GM19238 (cell line): ENCODE data around the gene RAB22A.

ENCODE experiments used
- DNase-seq: peaks from one replicate; pipeline ENCODE4 v3.0.0; 2011; ENCODE audit warnings: low spot score; ENCODE audit not compliant: insufficient read length

Gene RAB22A, protein sequence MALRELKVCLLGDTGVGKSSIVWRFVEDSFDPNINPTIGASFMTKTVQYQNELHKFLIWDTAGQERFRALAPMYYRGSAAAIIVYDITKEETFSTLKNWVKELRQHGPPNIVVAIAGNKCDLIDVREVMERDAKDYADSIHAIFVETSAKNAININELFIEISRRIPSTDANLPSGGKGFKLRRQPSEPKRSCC

DNA sequence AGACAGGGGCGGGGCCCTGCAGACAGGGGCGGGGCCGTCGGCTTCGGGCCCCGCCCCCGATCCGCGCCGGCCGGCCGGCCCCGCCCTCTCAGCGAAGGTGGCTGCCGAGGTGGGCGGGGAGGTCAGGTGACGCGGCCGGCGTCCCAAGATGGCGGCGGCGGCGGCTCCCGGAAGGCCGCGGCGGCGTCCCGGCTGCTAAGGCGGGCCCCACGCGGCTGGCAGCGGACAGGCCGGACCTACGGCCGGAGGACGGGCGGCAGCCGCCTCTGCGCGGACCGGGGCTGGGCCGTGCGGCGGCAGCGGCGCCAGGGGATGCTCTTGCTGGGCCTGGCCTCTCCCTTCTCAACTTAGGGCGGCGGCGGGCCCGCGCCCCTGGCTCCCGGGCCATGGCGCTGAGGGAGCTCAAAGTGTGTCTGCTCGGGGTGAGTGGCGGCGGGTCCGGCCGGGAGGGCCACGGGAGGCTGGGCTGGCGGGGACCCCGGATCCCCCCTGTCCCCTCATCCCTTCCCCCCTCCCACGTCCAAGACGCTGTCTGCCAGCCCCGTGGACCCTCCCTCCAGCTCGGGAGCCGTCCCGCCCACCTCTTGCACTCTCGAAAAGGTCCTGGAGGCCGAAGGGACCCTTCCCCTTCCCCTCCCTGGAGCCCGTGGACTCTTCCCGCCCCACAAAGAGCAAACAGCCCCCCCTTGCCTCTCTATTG is at the start of gene RAB22A:
RAB22A (plus strand) TSS at position 125 of the 700 bp plus-strand sequence; CDS start at position 387, 262 bp downstream.
- DNase-seq: peak; percentile 88

DNA sequence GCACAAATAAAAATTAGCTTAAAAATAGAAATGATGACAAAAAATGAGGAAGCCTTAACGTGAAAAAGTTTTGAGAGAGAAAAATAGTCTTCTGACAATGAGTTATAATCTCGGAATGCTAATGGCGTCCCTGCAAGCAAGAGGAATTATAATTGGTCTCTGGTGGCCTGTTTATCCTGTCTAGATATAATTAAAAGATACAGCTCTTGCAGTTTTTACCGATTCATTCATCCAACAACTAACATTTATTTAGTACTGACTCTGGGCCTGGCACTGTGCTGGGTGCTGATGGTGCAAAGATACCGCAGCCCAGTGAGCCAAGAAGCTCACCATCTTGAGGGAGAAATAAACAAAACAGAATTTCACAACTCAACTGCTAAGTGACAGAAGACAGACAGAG is 49.5 kb upstream of the RAB22A start:
- DNase-seq: no peak

DNA sequence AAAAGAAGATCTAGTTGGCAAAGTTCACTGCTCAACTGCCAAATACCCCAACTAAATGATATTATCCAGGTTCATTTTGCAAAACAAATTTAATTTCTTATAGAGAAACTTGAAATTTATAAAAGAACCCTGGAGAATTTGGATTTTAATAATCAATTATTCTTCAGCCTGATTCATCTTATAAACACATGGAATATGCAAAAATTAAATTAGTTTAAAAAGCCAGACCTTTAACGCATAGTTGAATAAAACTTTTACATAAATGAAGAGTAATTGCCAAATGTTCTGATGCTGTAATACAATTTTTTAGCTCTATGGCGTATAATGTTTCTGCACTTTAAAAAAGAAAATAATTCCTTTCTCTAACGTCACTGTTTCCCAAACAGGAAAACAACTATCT is 47.9 kb upstream of the RAB22A start:
- DNase-seq: no peak

DNA sequence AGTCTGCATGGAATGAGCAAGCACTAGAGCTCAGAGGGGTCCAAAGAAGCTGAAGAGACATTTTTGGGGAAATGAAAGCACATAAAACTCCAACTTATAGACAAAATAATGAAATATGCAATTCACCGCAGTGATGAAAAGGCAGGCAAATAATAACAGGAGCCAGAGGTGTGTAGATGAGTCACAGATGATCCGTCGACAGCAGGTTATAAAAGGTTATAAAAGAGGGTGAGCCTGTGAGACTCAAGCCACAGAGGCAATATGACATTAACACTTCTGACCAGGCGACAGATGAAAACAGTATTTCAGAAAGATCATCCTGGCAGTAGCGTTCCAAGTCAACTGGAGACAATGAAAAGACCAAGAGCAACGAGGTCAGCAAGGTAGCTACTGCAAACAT is 45.2 kb upstream of the RAB22A start:
- DNase-seq: no peak

DNA sequence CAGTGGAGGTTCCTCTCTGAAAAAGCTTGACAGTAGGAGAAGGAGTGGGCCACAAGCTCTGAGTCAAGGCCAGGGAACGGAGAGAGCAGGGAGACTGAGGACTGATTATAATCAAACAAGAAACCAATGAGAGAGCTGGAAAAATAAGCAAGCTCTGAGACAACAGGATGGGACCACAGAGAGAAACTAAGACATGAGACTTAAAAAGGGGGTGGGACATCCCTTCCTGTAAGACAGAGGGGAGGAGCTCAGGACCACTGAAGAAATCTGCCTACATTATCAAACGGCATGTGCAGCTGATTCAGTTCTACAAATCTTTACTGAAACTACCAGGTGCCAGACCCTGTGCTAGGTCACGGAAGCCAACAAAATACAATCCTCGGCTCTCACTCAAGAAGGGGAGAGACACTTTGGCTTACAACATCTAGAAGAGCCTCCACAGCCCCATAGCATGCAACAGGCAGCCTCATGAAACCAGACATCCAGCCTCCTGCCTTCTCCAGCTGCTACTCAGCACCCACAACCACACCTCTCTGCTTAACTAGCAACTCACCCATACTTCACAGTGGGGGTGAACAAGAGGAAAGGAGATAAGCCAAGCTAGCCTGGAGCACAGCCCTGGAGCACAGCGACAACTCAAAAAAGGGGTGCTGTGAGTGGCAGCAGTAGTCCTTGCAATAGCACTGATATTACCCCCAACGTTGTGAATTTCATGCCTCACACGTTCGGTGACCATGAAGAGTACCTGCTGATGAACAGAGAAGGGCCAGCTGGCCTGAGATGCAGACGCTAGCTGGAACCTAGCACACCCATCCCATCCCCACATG is 41.9 kb upstream of the RAB22A start:
- DNase-seq: no peak

DNA sequence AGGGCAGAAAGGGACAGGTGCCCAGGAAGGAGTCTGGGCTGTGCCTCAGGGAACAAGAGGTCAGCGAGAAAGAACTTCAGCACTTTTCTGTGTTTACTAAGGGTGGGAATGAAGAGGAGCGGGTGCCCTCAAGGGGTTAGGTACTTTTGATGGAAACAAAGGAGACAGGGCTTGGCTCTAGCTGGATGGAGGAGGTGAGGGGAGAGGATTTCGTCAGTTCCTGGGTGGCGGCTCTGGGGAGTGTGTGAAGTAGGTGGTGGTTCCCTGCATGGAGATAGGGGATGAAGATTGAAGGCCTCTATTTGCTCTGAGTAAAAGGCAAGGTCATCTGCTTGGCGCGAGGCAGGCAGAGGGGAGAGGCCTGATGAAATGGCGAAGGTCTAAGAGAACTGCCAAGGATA is 41.1 kb upstream of the RAB22A start:
- no peak for DNase-seq

DNA sequence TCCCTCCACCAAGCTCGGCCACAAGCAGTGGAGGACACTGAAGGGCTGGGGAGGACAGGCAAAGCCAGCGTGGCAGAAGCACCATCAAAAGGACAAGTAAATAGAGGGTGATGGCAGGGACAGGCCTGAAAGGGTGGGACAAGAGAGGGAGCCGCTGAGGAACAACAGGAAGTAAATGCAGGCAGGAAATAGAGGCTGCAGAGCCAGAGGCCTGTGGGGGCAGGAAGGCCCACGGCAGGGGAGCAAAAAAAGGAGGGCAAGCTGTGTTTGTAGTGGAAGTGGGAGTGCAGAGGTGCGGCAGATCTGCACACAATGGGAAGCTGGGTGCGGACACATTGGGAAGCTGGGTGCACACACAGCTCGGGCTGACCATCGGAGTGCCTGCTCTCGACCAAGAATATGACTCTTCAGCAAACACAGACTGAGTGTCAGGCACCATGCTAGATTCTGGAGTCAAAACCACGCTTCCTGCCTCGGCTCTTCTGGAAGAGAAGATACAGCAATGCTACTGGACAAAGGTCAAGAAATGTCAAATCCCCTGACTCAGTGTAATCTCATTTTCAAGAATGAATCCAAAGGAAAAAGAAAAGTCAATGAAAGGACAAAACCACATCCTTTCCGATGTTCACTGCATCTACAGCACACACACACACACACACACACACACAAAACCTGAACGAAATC is 40.4 kb upstream of the RAB22A start:
- DNase-seq: no peak

DNA sequence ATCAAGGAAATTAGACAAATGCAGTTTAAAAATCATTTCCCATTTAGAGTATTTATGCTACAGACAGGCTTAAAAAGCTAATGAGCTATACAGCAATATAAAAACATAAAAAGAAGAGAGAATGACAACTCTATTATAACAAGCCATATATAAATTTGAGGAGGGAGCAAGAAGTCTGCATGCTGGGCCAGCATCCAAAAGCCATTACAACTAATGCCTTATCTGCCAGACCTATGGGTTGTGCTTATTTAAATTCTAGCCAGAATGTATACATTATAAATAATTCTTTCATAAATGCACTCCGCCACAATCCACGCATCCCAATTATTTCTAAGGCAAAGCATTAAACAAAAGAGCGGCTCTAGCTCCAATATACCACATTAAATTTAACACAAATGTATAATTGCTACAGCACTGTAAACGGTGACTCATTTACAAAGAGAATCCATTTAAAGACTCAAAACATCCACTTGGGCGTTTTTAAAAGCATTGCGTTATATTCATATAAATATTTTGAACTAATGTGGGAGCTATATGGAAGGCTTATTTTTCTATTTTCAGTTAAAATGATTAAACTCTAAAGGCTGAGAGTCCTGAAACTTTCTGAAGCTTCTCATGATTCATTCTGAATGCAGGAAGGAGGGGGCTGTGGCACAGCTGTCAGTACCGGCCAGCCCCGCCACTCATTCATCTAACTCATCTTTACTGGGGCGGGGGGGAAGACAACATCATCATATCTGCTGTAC is 37.7 kb upstream of the RAB22A start:
- no peak for DNase-seq

DNA sequence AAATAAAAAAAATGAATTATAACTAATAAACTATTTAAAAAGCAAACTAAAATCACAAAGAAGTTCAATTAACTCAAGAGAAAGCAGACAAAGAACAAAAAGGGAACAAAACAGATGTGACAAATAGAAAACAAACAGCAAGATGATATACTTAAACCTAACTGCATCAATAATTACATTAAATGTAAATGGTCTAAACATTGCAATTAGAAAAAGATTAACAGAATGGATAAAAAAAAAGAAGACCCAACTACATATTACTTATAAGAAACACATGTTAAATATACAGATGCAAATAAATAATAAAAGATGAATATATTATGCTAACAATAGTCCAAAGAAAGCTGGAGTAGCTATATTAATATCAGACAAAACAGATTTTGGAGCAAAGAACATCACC is 35.1 kb upstream of the RAB22A start:
- DNase-seq: no peak

DNA sequence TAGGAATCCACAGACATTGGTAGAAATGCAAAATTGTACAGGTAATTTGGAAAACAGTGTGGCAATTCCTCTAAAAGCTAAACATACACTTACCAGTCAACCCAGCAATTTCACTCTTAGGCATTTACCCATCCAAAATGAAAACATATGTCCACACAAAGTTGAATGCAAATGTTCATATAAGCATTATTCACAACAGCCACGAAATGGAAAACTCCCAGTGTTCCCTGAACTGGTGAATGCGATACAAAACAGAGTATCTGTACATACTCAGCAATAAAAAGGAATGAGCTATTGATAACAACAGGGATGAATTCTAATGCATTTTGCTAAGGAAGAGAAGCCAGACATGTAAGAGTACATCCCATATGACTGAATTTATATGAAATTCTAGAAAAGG is 32.4 kb upstream of the RAB22A start:
- DNase-seq: no peak

DNA sequence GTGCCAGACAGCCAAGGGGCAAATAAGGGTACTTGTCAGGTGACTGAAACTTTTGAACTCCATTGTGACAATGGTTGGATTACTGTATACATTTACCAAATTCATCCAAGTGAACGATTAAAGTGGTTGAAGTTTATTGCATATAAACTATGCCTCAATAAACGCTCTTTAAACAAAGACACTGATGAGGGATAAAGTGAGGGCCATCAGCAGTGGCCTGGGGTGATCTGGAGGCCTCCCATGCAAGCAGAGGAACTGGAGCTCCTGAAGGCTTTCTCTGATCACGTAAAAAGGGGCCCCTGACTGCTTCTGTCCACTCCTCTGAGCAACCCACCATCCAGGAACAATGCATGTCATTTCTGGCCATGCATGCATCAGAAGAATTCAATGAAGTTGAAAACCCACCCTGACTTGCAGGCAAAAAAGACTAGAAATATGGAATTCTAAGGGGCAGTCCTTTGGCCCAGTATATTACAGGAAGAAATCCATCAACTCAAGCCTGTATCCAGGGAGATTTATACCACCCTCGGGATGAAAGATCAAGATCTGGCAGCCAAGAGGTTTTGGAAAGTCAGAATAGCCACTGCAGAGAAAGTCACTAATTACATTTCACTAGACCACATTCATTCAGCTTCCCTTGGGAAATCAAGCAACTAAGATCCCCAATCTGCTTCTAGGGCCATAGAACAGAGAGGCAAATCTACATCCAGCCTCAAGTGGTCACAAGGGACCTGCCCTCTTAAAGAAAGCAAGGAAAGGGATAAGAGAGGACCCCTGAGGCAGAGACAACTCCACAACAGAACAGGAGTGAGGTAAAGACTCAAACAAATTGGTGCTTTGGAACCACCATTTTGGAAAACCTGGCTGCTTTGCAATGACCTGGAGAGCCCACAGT is 31.7 kb upstream of the RAB22A start:
- no peak for DNase-seq

DNA sequence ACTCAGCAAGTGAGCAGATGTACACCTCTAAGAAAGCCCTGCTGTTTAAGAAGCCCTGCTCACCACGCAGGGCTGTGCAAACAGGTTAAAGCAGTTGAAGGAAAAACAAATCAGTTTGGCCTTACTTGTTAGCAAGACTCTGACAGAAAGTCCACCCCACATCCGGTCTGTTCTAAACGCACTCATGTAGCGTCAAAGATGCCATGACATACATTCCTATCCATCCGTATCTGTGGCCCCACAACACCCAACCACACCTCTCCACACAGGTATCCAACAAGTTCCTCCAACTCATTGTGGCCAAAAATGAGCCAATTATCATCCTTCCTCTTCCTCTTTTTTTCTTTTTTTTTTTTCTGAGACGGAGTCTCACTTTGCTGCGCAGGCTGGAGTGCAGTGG is 22.8 kb upstream of the RAB22A start:
- no peak for DNase-seq

DNA sequence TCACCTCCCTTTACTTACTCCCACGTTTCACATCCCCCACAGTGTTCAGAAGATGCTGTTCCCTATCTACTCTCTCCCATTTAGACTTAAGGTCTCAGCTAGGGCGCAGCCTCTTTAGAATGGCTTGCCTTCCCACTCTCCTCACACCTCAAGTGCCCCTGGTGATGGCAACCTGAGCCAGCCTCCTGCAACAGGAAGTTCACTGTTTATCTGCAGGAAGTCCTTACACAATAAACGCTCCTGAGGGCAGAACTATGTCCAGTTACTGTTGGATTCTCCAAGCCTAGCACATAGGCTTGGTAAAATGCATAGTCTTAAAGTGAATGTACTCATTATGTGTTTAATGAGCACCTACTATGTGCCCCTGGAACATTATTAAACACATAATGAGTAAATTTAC is 21.9 kb upstream of the RAB22A start:
- DNase-seq: no peak

DNA sequence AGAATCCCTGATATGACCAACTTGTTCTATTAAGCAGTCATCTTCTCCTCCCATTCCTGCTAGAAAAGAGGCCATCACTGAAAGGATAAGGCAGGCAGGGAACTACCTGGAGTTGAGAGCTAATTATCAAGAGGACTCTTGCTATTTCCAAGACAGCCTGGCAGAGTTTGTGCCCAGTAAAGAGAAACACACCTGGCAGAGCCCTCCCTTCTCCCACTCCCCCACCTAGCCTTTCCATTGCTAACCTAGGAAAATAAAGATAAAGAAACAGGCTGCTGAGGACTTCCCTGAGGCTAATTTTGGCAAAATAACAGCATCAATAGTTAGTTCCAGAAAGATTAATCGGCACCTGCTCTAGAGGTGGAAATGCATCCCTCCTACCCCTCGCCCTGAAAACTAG is 20.4 kb upstream of the RAB22A start:
- DNase-seq: no peak

DNA sequence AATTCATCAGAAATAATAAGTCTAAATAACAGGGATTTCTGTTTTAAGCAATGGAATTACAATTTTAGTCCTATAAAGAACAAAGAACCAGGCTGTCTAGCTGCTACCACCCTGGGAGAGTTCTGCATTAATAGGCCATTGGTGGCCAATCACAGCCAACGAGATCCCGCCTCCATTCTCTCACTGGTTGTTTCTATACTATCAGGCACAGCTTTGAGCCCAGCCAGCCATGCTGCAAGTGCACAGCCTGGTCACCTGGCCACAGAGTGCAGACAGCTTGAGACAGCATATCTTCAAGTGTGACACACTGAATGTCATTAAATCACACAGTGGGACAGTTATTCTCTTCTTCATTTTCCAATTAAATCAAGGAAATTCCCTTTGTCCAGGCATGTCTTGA is 16.1 kb upstream of the RAB22A start:
- no peak for DNase-seq

DNA sequence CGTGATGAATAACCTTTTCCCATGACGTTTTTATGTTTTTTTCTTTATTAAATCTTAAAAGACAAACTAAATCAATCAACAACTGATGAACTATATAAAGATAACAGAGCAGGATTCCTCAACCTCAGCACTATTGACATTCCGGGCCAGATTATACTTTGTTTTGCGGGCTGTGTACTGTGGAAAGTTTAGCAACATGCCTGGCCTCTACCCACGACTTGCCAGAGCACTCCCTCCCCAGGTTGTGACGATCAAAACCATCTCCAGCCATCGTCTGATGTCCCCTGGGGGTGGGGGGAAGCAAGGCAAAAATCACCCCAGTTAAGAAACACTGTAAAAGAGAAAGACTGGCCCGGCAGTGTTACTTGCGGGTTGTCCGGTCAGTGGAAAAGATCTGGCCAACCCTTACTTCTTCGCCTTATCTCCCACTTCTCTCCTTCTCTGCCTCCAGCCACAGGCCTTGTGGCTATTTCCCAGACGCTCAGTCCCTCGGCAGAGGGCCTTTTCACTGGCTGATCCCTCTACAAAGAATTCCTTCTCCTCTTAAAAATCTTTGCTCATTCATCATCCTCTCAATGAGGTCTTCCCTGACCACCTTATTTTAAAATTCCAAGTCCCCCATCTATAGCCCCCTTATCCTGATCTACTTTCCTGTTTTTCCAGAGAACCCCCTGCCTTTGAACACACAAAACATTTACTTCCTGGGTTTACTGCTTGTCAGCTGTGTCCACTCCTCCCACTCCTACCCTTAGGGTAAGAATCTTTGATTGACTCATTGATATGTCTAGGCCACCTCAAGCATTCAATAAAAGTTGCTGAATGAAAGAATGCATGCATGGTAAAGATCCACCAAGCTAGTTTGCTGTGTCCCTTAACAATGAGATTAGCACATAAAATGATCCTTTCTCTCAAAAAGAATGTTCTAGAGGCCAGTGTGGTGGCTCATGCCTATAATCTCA is 14.7 kb upstream of the RAB22A start:
- no peak for DNase-seq

DNA sequence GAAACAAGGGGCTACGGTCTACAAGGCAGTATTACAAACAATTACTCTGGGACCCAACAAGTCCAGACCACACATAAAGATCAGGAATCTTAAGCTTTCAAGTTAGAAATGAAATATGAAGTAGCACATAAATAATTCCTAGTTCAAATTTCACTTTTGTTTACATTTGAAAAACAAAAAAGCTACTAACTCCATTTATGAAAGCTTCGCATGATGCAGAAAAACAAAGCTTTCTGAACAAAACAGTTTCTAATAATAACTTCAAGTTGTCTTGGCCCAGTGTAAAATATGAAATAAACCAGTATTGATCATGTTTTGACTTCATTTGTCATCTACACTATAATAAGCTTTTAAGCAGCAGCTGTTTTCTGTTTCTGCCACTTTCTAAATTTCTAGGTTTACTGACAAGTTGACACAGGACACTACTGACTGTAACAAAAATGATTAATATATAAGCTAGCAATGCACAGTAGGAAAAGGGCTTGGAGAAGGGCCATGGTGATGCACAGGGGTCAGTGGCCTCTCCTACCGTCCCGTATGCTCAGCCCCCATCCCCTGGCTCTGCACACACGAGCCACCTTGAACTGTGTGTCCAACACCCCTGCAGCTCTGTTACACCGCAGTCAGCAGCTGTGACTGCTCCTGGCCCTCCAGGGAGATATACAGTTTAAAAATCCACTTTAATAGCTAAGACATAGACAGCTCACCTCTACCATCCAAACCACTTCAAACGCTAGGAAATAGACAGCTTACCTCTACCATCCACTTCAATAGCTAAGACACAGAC is 13.3 kb upstream of the RAB22A start:
- DNase-seq: no peak

DNA sequence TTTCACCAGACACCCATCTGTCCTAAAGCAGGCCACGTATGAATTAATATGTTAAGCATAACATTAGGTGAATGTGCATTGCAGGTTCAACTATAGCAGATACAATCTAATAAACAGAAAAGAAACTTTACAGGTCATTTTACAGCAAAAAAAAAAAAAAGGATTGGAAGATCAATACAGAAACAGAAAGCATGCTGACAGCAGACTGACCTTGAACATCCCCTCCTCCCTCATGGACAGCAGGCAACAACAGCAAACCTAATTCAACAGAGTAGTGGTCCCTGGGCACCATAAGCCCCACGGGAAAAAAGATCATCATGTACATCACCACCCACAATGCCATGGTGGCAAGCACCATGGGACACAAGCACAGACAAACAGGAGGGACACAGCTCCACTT is 12.1 kb upstream of the RAB22A start:
- no peak for DNase-seq
